K562 (cell line): ENCODE data around the gene WDR31. TPM values are rescaled to one million over a fixed set of nuclear protein-coding genes. Genes with fewer than 3 reads are reported as not detected.

Experiments used
- polyA plus RNA-seq, 8 experiments: library from polyadenylated mRNA; depleted of rRNA in 4 of 8; stranded (reverse) in 5 of 8; unstranded in 3 of 8; fragments of >200 nt; fragmentation: Nextera tagmentation in 2 of 8; fragmentation: Illumina TruSeq in 1 of 8; extraction: Ambion mirVana in 2 of 8; extraction: Trizol in 1 of 8; gene quantifications; 2 replicates each; pipeline versions ENCODE4 v1.2.1 to v1.2.3, GENCODE V29; 2011 to 2014; ENCODE audit warnings: inconsistent platforms in 1 of 8, missing spikeins in 1 of 8
- total RNA-seq, 7 experiments: library from RNA; depleted of rRNA in 6 of 7; stranded (reverse); fragments of >200 nt in 6 of 7; fragmentation: Illumina TruSeq in 2 of 7; extraction: Trizol in 2 of 7; gene quantifications; 2 replicates each; pipeline versions ENCODE4 v1.2.1 to v1.2.3, GENCODE V29; 2011 to 2021; ENCODE audit warnings: low replicate concordance in 1 of 7
- TF ChIP-seq, protein P1 (sequence below), 2 experiments: fragments of 450-650 bp; IDR thresholded peaks; 2 replicates each; pipeline ENCODE4 v1.6.1; 2016; ENCODE audit warnings: mild to moderate bottlenecking in 2 of 2, borderline replicate concordance in 1 of 2, low read depth in 1 of 2, moderate library complexity in 1 of 2

Gene WDR31
- total and polyA plus RNA-seq, 9 of the 15 experiments (the other 6 are each of a cell fraction or from before 2014, with no cell fraction given): 0.35 to 1.8 (median 0.95) TPM

DNA sequence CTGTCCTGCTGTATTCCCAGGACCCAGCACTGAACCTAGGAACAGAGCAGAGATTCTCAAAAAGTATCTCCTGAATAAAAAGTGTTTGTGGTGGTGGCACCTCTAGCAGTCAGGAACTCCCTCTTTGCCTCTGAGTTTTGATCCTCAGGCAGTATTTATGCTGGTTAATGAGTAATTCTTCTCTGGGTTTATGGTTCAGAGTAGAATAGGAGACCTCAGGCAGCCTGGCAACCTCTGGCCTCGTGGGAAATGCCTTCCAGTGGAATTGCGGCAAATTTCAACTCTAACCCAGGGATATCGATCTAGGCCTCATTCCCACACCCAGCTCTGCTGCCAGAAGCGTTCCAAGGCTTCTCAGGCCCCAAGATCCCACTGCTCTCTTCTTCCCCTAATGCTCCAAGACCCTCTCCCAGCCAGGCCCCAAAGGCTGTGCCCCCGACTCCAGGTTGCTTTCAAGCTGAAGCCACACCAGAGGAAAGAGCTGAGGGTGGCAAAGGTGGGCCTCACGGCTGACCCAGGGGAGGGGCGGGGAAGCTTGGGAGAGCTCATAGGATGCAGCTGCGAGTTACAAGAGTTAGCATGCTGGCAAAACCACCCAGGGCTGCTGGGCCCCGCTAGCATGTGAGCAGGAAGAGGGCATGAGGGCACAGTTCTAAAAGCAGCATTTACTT lies 47.6 kb upstream of the WDR31 start (continued):
- TF ChIP-seq, protein P1, sequence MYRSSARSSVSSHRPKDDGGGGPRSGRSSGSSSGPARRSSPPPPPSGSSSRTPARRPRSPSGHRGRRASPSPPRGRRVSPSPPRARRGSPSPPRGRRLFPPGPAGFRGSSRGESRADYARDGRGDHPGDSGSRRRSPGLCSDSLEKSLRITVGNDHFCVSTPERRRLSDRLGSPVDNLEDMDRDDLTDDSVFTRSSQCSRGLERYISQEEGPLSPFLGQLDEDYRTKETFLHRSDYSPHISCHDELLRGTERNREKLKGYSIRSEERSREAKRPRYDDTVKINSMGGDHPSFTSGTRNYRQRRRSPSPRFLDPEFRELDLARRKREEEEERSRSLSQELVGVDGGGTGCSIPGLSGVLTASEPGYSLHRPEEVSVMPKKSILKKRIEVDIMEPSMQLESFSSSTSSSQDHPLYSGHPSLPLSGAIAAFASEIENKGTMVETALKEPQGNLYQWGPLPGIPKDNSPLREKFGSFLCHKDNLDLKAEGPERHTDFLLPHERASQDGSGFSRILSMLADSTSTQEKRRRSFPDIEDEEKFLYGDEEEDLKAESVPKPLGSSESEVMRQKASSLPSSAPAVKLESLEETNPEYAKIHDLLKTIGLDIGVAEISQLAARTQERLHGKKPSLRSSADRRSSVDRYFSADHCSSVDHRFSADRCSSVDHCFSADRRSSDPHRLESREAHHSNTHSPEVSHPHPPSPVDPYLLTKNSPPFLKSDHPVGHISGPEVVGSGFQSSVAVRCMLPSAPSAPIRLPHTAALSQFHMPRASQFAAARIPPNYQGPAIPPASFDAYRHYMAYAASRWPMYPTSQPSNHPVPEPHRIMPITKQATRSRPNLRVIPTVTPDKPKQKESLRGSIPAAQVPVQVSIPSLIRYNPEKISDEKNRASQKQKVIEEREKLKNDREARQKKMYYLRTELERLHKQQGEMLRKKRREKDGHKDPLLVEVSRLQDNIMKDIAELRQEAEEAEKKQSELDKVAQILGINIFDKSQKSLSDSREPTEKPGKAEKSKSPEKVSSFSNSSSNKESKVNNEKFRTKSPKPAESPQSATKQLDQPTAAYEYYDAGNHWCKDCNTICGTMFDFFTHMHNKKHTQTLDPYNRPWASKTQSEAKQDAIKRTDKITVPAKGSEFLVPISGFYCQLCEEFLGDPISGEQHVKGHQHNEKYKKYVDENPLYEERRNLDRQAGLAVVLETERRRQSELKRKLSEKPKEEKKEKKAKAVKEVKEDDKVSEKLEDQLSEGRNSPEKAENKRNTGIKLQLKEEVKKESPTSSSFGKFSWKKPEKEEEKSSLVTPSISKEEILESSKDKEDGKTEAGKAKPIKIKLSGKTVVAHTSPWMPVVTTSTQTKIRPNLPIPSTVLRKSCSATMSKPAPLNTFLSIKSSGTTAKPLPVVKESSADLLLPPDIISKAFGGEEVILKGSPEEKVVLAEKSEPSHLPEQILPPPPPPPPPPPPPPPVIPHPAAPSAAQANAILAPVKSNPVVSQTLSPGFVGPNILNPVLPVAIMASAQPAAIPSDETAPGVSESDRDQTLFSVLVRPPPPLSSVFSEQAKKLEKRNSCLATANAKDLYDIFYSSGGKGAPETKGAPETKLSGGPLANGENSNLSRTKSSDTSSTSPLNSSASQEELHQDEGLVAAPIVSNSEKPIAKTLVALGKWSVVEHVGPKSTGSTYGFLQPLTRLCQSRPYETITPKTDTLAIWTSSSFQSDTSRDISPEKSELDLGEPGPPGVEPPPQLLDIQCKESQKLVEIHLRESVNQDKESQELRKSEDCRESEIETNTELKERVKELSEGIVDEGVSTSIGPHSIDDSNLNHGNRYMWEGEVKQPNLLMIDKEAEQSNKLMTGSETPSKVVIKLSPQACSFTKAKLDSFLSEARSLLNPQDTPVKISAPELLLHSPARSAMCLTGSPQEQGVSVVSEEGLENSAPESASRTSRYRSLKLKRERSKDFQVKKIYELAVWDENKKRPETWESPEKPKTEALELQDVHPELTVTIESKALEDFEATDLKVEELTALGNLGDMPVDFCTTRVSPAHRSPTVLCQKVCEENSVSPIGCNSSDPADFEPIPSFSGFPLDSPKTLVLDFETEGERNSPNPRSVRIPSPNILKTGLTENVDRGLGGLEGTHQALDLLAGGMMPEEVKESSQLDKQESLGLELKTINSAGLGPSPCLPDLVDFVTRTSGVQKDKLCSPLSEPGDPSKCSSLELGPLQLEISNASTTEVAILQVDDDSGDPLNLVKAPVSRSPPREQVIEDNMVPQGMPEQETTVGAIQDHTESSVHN (IDR thresholded peaks at IDR 0.05; ENCODE audit: borderline replicate concordance in 1 of 2, low read depth in 1 of 2): no peak
- TF ChIP-seq, all 486 proteins: peak for 0
